Neuronal stem cell (in vitro differentiated cells): ENCODE data around the gene ETFB.

ENCODE experiments used
- DNase-seq: peaks from one replicate; pipeline ENCODE4 v3.0.0-alpha.2; 2013; ENCODE audit warnings: low spot score
- H2AFZ ChIP-seq: one replicate; pipeline ENCODE4 v1.6.1; 2013; ENCODE audit warnings: mild to moderate bottlenecking, low read length, inconsistent platforms
- H2AK5ac ChIP-seq: 2 replicates; pipeline ENCODE4 v1.6.1; 2013; ENCODE audit warnings: low read depth, mild to moderate bottlenecking, inconsistent platforms, low read length, moderate library complexity, mixed read lengths
- H2BK120ac ChIP-seq: 2 replicates; pipeline ENCODE4 v1.6.1; 2013; ENCODE audit warnings: low read depth, mild to moderate bottlenecking, inconsistent platforms, low read length, moderate library complexity, mixed read lengths
- H2BK12ac ChIP-seq: one replicate; pipeline ENCODE4 v1.6.1; 2013; ENCODE audit warnings: low read length, inconsistent platforms
- H2BK15ac ChIP-seq: 2 replicates; pipeline ENCODE4 v1.6.1; 2013; ENCODE audit warnings: mild to moderate bottlenecking, low read length, inconsistent platforms, mixed read lengths
- H2BK5ac ChIP-seq: one replicate; pipeline ENCODE4 v1.6.1; 2013; ENCODE audit warnings: inconsistent platforms, mild to moderate bottlenecking, low read length, moderate library complexity
- H3K14ac ChIP-seq: one replicate; pipeline ENCODE4 v1.6.1; 2013; ENCODE audit warnings: low read length, inconsistent platforms
- H3K18ac ChIP-seq: 2 replicates; pipeline ENCODE4 v1.6.1; 2013; ENCODE audit warnings: low read length, inconsistent platforms
- H3K23ac ChIP-seq: 2 replicates; pipeline ENCODE4 v1.6.1; 2013; ENCODE audit warnings: low read depth, mild to moderate bottlenecking, mixed read lengths, low read length, inconsistent platforms; ENCODE audit not compliant: poor library complexity
- H3K27ac ChIP-seq: replicated peaks from 3 replicates; pipeline ENCODE4 v1.5.1; 2013; ENCODE audit warnings: low read length, inconsistent platforms
- H3K27me3 ChIP-seq, 3 experiments: 2 replicates each; pipeline ENCODE4 v1.6.1; 2013; ENCODE audit warnings: low read length in 3 of 3, mild to moderate bottlenecking in 2 of 3, inconsistent platforms in 1 of 3, low read depth in 1 of 3, mixed read lengths in 1 of 3, moderate library complexity in 1 of 3; ENCODE audit not compliant: control insufficient read depth in 3 of 3, insufficient read depth in 3 of 3
- H3K36me3 ChIP-seq, 2 donors: replicated peaks in 1 of 2; 2 replicates each; pipeline ENCODE4 v1.6.1; 2013; ENCODE audit warnings: low read length in 2 of 2; ENCODE audit not compliant: control insufficient read depth in 2 of 2, insufficient read depth in 2 of 2
- H3K4ac ChIP-seq: 2 replicates; pipeline ENCODE4 v1.6.1; 2013; ENCODE audit warnings: inconsistent platforms, mild to moderate bottlenecking, low read length, moderate library complexity
- H3K4me1 ChIP-seq, 2 donors: 1 replicate in 1 of 2; 2 replicates in 1 of 2; pipeline ENCODE4 v1.6.1; 2013; ENCODE audit warnings: low read length in 2 of 2, low read depth in 1 of 2; ENCODE audit not compliant: control insufficient read depth in 2 of 2, insufficient read depth in 1 of 2
- H3K4me2 ChIP-seq: one replicate; pipeline ENCODE4 v1.6.1; 2013; ENCODE audit warnings: mild to moderate bottlenecking, low read length, inconsistent platforms; ENCODE audit not compliant: insufficient read depth, poor library complexity, severe bottlenecking
- H3K4me3 ChIP-seq, 2 donors: 2 replicates each; pipeline ENCODE4 v1.5.1; 2013; ENCODE audit warnings: low read length in 2 of 2, mild to moderate bottlenecking in 2 of 2, inconsistent platforms in 1 of 2, moderate library complexity in 1 of 2
- H3K79me1 ChIP-seq: one replicate; pipeline ENCODE4 v1.6.1; 2013; ENCODE audit warnings: low read depth, mild to moderate bottlenecking, inconsistent platforms, low read length, moderate library complexity
- H3K9ac ChIP-seq: one replicate; pipeline ENCODE4 v1.6.1; 2013; ENCODE audit warnings: mild to moderate bottlenecking, low read depth, low read length, inconsistent platforms; ENCODE audit not compliant: poor library complexity
- H3K9me3 ChIP-seq, 2 donors: replicated peaks in 1 of 2; 2 replicates each; pipeline versions ENCODE3 to v1.6.1; 2013; ENCODE audit warnings: low read length in 2 of 2, mild to moderate bottlenecking in 2 of 2, inconsistent platforms in 1 of 2, low read depth in 1 of 2, mixed read lengths in 1 of 2, moderate library complexity in 1 of 2; ENCODE audit not compliant: control insufficient read depth in 2 of 2, insufficient read depth in 1 of 2
- H4K8ac ChIP-seq: one replicate; pipeline ENCODE4 v1.6.1; 2013; ENCODE audit warnings: low read depth, mild to moderate bottlenecking, inconsistent platforms, low read length, moderate library complexity
- H4K91ac ChIP-seq: one replicate; pipeline ENCODE4 v1.6.1; 2013; ENCODE audit warnings: low read length, low read depth, mild to moderate bottlenecking, inconsistent platforms; ENCODE audit not compliant: poor library complexity
- WGBS, 2 donors: extraction: QIAGEN DNeasy Blood & Tissue Kit; methylation state at CpG; one replicate each; pipeline ENCODE4 v1.1.7; 2013; ENCODE audit warnings: missing lambda C conversion rate in 2 of 2, mixed read lengths in 1 of 2; ENCODE audit not compliant: insufficient read length in 2 of 2, insufficient replicate concordance in 1 of 2; ENCODE audit errors: extremely low coverage in 2 of 2; 5-methylcytosine and 5-hydroxymethylcytosine counted together

The ETFB gene

GRCh38 chr19:51347209-51347928, 18.8 kb downstream of the ETFB start:
- H2AFZ ChIP-seq = no peak overlapping the region
- no peaks in the 10 kb centered on the region for H3K79me1 ChIP-seq
- no peaks in the 10 kb centered on the region for H3K9me3 ChIP-seq
- H2BK120ac ChIP-seq = no peak overlapping the region
- H2BK5ac ChIP-seq = no peak overlapping the region
- peaks cover 2 to 6% of the 10 kb centered on the region in 2 donors for H3K36me3 ChIP-seq
- H3K18ac ChIP-seq = no peak overlapping the region
- H2BK15ac ChIP-seq = no peak overlapping the region
- H3K9ac ChIP-seq = peak overlapping the region; percentile 1
- H3K4me3 ChIP-seq = no peak overlapping the region
- H3K23ac ChIP-seq = peak overlapping the region; percentile 69
- no peak overlapping the region for H3K4ac ChIP-seq
- no peak overlapping the region for H3K4me2 ChIP-seq
- H4K91ac ChIP-seq = no peak overlapping the region
- H2AK5ac ChIP-seq = peak overlapping the region; percentile 42
- no peak overlapping the region for H3K14ac ChIP-seq
- H3K27ac ChIP-seq = no peak overlapping the region
- H3K4me1 ChIP-seq = no peaks in the 10 kb centered on the region
- H3K27me3 ChIP-seq = peaks cover 0 to 4% (median 0%) of the 10 kb centered on the region in 3 experiments
- WGBS, 2 donors = no CpG with 5 or more reads among the region's 10 CpGs
- no peak overlapping the region for H4K8ac ChIP-seq
- no peak overlapping the region for H2BK12ac ChIP-seq
- no peak for DNase-seq

- no peaks in the 10 kb centered on the region for H3K9me3 ChIP-seq
- H3K27me3 ChIP-seq = peaks cover 0 to 8% (median 0%) of the 10 kb centered on the region in 3 experiments
- H2BK15ac ChIP-seq = no peak overlapping the region
- H3K36me3 ChIP-seq = peaks cover 2 to 6% of the 10 kb centered on the region in 2 donors
- no peak overlapping the region for H2BK12ac ChIP-seq
- no CpG with 5 or more reads among the region's 17 CpGs for WGBS, 2 donors
- H3K4me3 ChIP-seq = no peak overlapping the region
- DNase-seq = no peak
- H2AFZ ChIP-seq = no peak overlapping the region
- H3K4ac ChIP-seq = no peak overlapping the region
- peak overlapping the region; percentile 1 for H3K9ac ChIP-seq
- no peak overlapping the region for H4K8ac ChIP-seq
- no peak overlapping the region for H3K18ac ChIP-seq
- H3K27ac ChIP-seq = no peak overlapping the region
- peak overlapping the region; percentile 42 for H2AK5ac ChIP-seq
- H3K4me2 ChIP-seq = no peak overlapping the region
- peak overlapping the region; percentile 69 for H3K23ac ChIP-seq
- H3K79me1 ChIP-seq = no peaks in the 10 kb centered on the region
- no peak overlapping the region for H4K91ac ChIP-seq
- H3K14ac ChIP-seq = no peak overlapping the region
- no peak overlapping the region for H2BK5ac ChIP-seq
- no peaks in the 10 kb centered on the region for H3K4me1 ChIP-seq
- H2BK120ac ChIP-seq = no peak overlapping the region
Measured at GRCh38 chr19:51346742-51347141, 19.4 kb downstream of the ETFB start.

- Histone ChIP-seq H3K79me1 (peaks cover 2% of the 10 kb centered on the region), H4K8ac (no peak overlapping the region), H3K9ac (no peak overlapping the region), H3K9me3 (no peaks in the 10 kb centered on the region), H4K91ac (no peak overlapping the region), H3K4ac (no peak overlapping the region), H3K27me3 (peaks cover 0 to 19% (median 7%) of the 10 kb centered on the region in 3 experiments), H3K36me3 (peaks cover 0 to 6% of the 10 kb centered on the region in 2 donors), H2BK5ac (no peak overlapping the region), H3K23ac (no peak overlapping the region), H2BK15ac (no peak overlapping the region), H3K4me1 (peaks cover 0 to 5% of the 10 kb centered on the region in 2 donors), H2BK12ac (no peak overlapping the region), H2AFZ (no peak overlapping the region), H2BK120ac (no peak overlapping the region), H2AK5ac (no peak overlapping the region), H3K4me3 (no peak overlapping the region), H3K18ac (no peak overlapping the region), H3K4me2 (no peak overlapping the region), H3K14ac (no peak overlapping the region), H3K27ac (no peak overlapping the region)
- no CpG with 5 or more reads among the region's 9 CpGs for WGBS, 2 donors
- no peak for DNase-seq
Measured at GRCh38 chr19:51345076-51345620, 21.0 kb downstream of the ETFB start.
